Measurements from ENCODE around the gene RFK.

The RFK gene

GRCh38 chr9:76338418-76338817 lies 55.8 kb downstream of the RFK start:
- no peak overlapping the region for H3K27ac Mint-ChIP-seq
- H3K9me3 Mint-ChIP-seq = peaks cover 0 to 5% of the 10 kb centered on the region in 2 donors
- no peak for ATAC-seq
- no peak overlapping the region for H3K4me3 Mint-ChIP-seq
- DNase-seq = no peak
- peaks cover 17% of the 10 kb centered on the region for H3K27me3 Mint-ChIP-seq
- H3K4me1 Mint-ChIP-seq = no peaks in the 10 kb centered on the region

- DNase-seq = no peak
- no peak overlapping the region for H3K27ac Mint-ChIP-seq
- ATAC-seq = peak; percentile 28
- peaks cover 10% of the 10 kb centered on the region for H3K27me3 Mint-ChIP-seq
- H3K9me3 Mint-ChIP-seq = peaks cover 0 to 5% of the 10 kb centered on the region in 2 donors
- H3K4me3 Mint-ChIP-seq = no peak overlapping the region
- no peaks in the 10 kb centered on the region for H3K4me1 Mint-ChIP-seq
These were observed 58.2 kb downstream of the RFK start for GRCh38 chr9:76336027-76336426.

Measured in stimulated activated naive CD8-positive, alpha-beta T cell treated with anti-CD3 and anti-CD28 coated beads, Interleukin-15, amount 100 ng/mL, for 72 hours (primary cell).